ENCODE results near the gene FADS3.
A peak's percentile ranks its signal among the peaks of the same experiment; 100 is the strongest.

The FADS3 gene

DNA sequence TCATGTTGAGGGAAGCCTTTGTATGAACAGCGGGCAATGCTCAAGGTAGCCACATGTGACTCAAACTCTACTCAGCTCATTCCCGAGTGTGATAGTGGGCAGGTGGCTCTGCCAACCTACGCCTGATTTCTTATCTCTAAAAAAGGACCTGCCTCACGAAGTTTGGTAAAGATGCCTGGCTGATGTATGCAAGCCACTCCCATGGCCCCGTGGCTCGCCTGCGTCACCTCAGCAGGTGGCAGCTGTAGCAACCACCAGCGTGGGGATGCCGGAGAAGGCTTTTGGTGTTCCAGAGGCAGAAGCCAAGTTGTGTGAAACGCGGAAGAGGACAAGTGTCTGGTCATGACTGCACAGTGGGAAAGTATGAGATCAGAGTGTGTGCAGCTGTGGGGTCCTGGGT lies 57.9 kb downstream of the FADS3 start:
- DNase-seq = peak; percentile 24

DNA sequence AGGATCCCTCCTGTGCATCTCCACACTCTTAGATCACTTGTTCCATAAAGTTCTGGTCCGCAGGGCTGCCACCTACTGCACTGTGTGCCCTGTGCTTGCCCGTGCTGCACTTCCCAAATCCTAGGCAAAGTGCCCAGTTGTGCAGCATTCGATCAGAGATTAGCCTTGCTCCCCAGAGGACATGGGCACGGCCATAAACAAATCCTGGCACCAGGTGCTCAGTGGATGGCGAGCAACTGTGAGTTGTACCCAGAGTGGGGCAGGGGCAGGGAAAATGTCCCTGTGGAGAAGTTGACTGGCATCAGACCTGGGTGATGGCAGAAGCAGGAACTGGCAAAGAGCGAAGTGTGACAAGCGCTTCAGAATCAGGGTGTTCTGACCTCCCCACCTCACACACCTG lies 58.6 kb downstream of the FADS3 start:
- peak; percentile 18 for DNase-seq

DNA sequence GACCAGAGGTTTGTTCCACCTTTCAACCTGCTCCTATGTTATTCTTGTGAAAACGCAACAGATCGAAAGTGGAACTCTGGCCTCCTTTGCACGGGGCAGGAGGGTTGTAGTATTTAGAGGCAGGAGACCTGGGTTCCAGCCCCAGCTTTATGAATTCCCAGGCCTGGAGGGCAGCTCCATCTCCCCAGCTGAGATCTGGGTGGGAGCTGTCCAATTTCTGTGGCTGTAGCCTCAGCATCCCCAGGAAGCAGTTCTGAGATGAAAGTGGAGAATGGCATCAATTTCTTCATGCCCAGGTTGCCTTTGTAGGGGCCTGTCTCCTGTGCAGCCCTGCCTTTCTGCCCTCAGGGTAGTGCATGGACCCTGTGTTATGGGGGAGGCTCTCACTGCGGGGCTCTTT lies 59.1 kb downstream of the FADS3 start:
- no peak for DNase-seq

DNA sequence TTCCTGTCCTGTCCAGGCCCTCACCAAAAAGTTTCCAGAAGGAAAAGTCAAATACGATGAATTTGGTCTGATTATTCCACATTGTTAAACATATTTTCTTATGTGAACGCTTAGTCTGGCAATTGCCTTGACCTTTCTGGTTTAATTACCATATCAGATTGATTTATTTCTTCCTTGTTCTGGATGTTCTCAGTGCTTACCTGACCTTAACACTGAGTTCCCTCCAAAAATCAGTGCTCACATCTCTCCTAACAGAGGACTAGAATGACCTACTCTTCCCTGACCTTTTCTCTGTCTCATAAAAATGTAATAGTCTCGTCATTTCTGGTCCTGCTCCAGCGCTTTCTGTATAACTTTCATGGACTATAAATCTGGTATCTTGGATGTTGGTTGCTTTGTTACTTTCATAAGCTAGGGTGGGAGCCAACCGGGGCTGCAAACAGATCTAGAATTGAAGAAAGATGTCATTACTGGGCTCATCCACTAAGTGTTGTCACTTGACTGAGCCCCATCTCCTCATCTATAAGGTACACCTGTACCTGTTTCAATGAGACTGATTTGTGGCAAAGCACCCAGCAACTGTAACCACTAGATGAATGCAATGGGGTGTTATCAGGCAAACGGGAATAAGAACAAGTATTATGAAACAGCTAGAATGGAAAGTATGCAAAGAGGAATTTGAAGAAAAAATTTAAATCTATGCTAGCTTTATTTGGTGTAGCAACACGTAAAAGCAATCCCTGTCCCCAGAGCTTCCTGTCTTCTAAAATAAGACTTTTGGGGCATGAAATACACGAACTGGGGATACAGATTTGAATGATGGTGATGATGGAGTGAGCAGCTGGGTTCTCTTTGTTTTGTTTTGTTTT lies 60.9 kb downstream of the FADS3 start:
- DNase-seq = no peak

DNA sequence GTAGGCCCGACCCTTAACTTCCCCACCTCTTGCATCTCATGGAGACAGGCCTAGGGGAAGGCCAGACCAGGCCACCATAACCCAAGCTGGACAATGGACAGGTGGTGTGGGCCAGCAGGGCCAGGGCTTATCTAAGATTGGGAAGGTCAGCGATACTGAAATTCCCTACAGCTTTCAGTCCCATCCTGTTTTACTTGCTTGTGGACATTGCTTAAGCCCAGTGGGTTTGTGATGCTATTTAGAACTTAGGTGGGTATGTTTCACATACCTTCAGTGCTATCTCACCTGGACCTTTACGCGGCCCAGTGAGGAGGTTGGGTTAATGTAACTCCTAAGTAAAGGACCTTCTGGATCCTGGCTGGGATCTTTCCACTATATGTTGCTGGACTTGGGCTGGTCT lies 61.5 kb downstream of the FADS3 start:
- DNase-seq = no peak

DNA sequence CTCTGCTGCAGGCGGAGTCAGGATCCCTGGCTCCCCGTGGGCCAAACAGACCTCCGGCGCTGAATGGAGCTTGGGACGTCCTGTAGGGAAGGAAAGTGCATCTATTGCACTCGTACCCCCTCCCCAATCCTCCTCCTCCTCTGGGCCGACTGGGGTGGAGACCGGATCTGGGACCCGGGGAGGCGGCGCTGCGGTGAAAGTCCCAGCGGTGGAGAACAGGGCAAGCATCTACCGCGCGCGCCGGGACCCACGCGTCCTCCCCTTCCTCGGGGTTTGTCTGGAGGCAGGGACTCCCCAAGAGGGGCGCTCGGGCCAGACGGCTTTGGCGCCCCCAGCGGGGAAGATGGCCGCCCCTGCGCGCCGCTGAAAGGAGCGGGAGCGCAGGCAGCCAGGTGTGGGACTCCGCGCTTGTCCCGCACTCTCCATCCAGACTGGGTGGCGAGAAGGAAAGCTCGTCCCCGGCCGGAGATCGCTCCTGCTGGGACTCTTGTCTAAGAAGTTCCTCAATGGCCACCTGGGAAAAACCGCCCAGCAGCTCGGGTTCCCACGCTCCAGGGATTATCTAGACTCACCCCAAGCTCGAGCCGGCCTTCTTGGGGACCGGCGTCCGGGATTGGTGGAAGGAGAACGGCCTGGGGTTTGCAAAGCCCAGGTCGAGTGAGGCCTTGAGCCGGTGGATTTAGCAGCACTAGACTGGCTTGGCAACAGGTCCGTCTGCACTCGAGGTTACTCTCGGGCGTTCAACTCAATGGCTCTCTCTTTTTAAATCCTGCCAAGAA lies 62.5 kb downstream of the FADS3 start:
- peak; percentile 58 for DNase-seq

DNA sequence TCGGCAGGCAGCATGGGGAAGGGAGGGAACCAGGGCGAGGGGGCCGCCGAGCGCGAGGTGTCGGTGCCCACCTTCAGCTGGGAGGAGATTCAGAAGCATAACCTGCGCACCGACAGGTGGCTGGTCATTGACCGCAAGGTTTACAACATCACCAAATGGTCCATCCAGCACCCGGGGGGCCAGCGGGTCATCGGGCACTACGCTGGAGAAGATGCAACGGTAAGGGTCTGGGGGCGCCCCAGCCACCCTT lies 63.0 kb downstream of the FADS3 start:
- DNase-seq = no peak

DNA sequence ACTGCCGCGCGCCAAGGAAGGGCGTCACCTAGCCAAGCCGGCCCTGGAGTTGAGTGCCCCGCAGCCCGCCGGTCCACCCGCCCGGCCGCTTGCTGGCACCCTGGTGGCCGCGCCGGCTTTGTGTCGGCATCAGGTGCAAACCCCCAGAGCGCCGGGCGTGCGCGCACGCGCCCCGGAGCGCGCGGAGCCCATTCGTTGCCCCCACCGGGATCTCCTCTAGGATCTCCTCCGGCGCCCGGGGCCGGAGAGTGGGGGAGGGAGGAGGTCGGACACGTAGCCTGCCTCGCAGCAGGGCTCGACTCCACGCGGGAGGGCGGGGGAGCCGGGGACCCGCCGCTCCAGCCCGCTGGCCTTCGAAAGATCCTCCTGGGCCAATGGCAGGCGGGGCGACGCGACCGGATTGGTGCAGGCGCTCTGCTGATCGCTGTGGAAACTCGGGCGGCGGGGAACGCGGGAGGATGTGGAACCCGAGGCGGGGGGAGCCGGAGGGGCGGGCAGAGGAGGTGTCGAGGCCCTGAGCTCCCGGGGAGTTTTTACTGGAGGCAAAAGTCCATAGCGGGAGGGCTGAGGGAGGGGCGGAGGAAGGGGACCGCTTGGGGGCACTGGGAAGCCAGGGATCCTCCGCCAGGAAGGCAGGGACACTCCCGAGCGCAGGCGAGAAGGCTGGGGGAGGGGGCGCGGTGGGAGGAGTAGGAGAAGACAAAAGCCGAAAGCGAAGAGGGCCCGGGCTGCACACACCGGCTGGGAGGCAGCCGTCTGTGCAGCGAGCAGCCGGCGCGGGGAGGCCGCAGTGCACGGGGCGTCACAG lies 63.6 kb downstream of the FADS3 start, which contains the start of gene FADS2:
Gene FADS2 (plus strand): TSS at position 730 of the 808 bp plus-strand sequence. CDS start 91 bp downstream, outside the sequence.
- peak; percentile 99 for DNase-seq

DNA sequence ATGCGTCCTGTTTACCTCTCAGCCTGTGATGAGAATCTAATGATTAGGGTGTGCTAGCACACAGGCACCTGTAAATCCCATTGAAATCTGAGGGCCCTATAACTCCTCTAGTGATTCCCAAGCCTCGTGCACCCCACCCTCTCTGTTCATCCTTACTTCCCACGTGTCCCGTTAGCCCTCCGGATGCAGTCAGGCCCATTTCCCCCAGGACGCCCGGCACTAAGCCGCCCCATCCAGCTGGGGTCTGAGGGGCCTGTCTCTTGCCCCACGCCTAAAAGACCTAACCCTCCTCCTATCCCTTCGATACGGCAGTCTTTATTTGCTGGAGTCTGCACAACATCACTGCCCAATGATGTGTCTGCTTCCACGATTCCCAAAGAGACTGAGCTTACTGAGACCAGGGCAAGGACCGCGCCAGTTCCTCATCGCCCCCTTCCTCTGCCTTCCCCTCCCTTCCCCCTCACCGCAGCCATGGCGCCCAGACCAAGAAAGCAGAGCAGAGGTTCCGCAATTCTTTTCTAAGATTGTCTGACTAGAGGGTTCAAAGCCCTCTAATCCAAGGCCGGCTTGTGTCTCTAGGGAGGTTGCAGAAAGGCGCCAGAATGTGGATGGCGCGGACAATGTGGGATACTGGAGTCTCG lies 64.3 kb downstream of the FADS3 start:
- DNase-seq = no peak
